Endothelial cell of umbilical vein (primary cell): Measurements from ENCODE around the gene TAP2. TPM values are rescaled to one million over a fixed set of nuclear protein-coding genes. Genes with fewer than 3 reads are reported as not detected.
A peak's percentile ranks its signal among the peaks of the same experiment; 100 is the strongest.

Experiments used
- BruUV-seq: library from RNA; stranded (reverse); fragments of 400-500 nt; replicated peaks from 2 replicates; lab custom pipeline; 2021; lab: Mats Ljungman, UMichigan
- CTCF ChIA-PET: fragments of 300-600, 350-600 bp; sonication (Branson Sonifier 250); formaldehyde crosslinking; loops from one replicate; lab custom pipeline; 2021; ENCODE audit warnings: antibody characterized with exemption, inconsistent platforms; lab: Charles Lee
- POLR2A ChIA-PET: fragments of 300-600, 350-600 bp; sonication (Branson Sonifier 250); formaldehyde crosslinking; loops from one replicate; lab custom pipeline; 2021; ENCODE audit warnings: antibody characterized with exemption, inconsistent platforms; lab: Charles Lee
- DNase-seq: peaks from one replicate; pipeline ENCODE4 v3.0.0-alpha.2; 2011; ENCODE audit warnings: low read depth, low spot score
- FAIRE-seq: peaks from 2 replicates; lab custom pipeline; 2011; peaks lifted over from hg19 to GRCh38; lab: Jason Lieb, UNC
- H2AFZ ChIP-seq: 2 replicates; pipeline ENCODE4 v1.6.0; 2012; ENCODE audit warnings: low read depth, low read length, control low read depth, inconsistent platforms
- H3K27ac ChIP-seq: 2 replicates; pipeline ENCODE4 v1.5.1; 2011; ENCODE audit warnings: low read depth, mild to moderate bottlenecking, control low read depth, low read length, moderate library complexity; ENCODE audit not compliant: insufficient read depth
- H3K27me3 ChIP-seq, 2 experiments: 2 replicates each; pipeline versions ENCODE4 v1.6.0 to v1.6.1; 2011; ENCODE audit warnings: low read length in 2 of 2, mixed read lengths in 1 of 2; ENCODE audit not compliant: control insufficient read depth in 2 of 2, insufficient read depth in 2 of 2
- H3K36me3 ChIP-seq, 2 experiments: 2 replicates in 1 of 2; 3 replicates in 1 of 2; pipeline ENCODE4 v1.5.1; 2011; ENCODE audit warnings: low read length in 2 of 2, mild to moderate bottlenecking in 1 of 2, moderate library complexity in 1 of 2; ENCODE audit not compliant: control insufficient read depth in 2 of 2, insufficient read depth in 2 of 2; ENCODE audit errors: extremely low read depth in 1 of 2
- H3K4me1 ChIP-seq: 3 replicates; pipeline ENCODE4 v1.5.1; 2011; ENCODE audit warnings: mild to moderate bottlenecking, low read length; ENCODE audit not compliant: control insufficient read depth, insufficient read depth; ENCODE audit errors: extremely low read depth
- H3K4me2 ChIP-seq: 2 replicates; pipeline ENCODE4 v1.6.1; 2011; ENCODE audit warnings: low read length, control low read depth, mixed read lengths; ENCODE audit not compliant: insufficient read depth
- H3K4me3 ChIP-seq, 3 experiments: fragments of 200-600 bp in 1 of 3; sonication (generic), shearing (Covaris generic) in 1 of 3; replicated peaks in 1 of 3; 2 replicates each; pipeline ENCODE4 v1.5.1; 2011 to 2016; ENCODE audit warnings: control low read depth in 3 of 3, low read length in 3 of 3, mild to moderate bottlenecking in 2 of 3, inconsistent platforms in 1 of 3, low read depth in 1 of 3, moderate library complexity in 1 of 3; ENCODE audit not compliant: insufficient read depth in 1 of 3
- H3K79me2 ChIP-seq: 2 replicates; pipeline ENCODE4 v1.6.0; 2012; ENCODE audit warnings: low read length, inconsistent platforms; ENCODE audit not compliant: control insufficient read depth, insufficient read depth
- H3K9ac ChIP-seq: replicated peaks from 2 replicates; pipeline ENCODE3; 2011; ENCODE audit warnings: low read length, control low read depth; ENCODE audit not compliant: insufficient read depth; ENCODE audit errors: extremely low read depth
- H3K9me1 ChIP-seq: replicated peaks from 3 replicates; pipeline ENCODE4 v1.6.0; 2011; ENCODE audit warnings: mild to moderate bottlenecking, low read length; ENCODE audit not compliant: control insufficient read depth, insufficient read depth; ENCODE audit errors: extremely low read depth
- H3K9me3 ChIP-seq: replicated peaks from 2 replicates; pipeline ENCODE4 v1.5.1; 2012; ENCODE audit warnings: low read length, inconsistent platforms; ENCODE audit not compliant: control insufficient read depth, insufficient read depth
- H4K20me1 ChIP-seq: replicated peaks from 2 replicates; pipeline ENCODE3; 2011; ENCODE audit warnings: mild to moderate bottlenecking, low read length; ENCODE audit not compliant: control insufficient read depth, insufficient read depth; ENCODE audit errors: extremely low read depth
- EZH2 ChIP-seq: IDR thresholded peaks from 2 replicates; pipeline ENCODE4 v1.6.1; 2012; ENCODE audit warnings: borderline replicate concordance, low read depth, mild to moderate bottlenecking, moderate library complexity, low read length, inconsistent platforms; ENCODE audit not compliant: severe bottlenecking
- FOS ChIP-seq: IDR thresholded peaks from 2 replicates; pipeline ENCODE4 v1.6.1; 2011; ENCODE audit warnings: mild to moderate bottlenecking, low read length, moderate library complexity, borderline replicate concordance; ENCODE audit not compliant: insufficient read depth
- GATA2 ChIP-seq: IDR thresholded peaks from 2 replicates; pipeline ENCODE4 v1.7.0; 2011; ENCODE audit warnings: low read depth, mild to moderate bottlenecking, moderate library complexity, mixed read lengths, low read length; ENCODE audit not compliant: insufficient read length, insufficient read depth
- JUN ChIP-seq: IDR thresholded peaks from 2 replicates; pipeline ENCODE4 v1.6.1; 2011; ENCODE audit warnings: borderline replicate concordance, low read depth; ENCODE audit not compliant: insufficient read length, insufficient read depth
- MYC ChIP-seq: IDR thresholded peaks from one replicate; pipeline ENCODE4 v1.6.1; 2011; ENCODE audit warnings: mild to moderate bottlenecking, low read depth, low read length
- POLR2A ChIP-seq: IDR thresholded peaks from 2 replicates; pipeline ENCODE4 v1.6.1; 2012; ENCODE audit warnings: low read depth, mild to moderate bottlenecking, control low read depth, low read length
- POLR2AphosphoS5 ChIP-seq: IDR thresholded peaks from 2 replicates; pipeline ENCODE4 v1.6.1; 2012; ENCODE audit warnings: low read depth, mild to moderate bottlenecking, control low read depth, low read length, moderate library complexity; ENCODE audit not compliant: insufficient read depth
- dilution Hi-C: fragments of 300-500 bp; cut with MboI; formaldehyde crosslinking; loops from one replicate; pipeline ENCODE4 v1.15.0; 2019; ENCODE audit warnings: low sequenced_read_pairs; ENCODE audit not compliant: extremely low pct_ligation_motif_present
- intact Hi-C: fragments of 100-400 bp; cut with micrococcal nuclease; formaldehyde crosslinking; loops from one replicate; pipeline ENCODE4 v1.10.0; 2022
- polyA plus RNA-seq, 4 experiments: library from polyadenylated mRNA; depleted of rRNA in 3 of 4; stranded (reverse) in 3 of 4; unstranded in 1 of 4; fragments of >200 nt; gene quantifications; 2 replicates each; pipeline versions ENCODE4 v1.2.1 to v1.2.3, GENCODE V29; 2011 to 2012; ENCODE audit warnings: missing spikeins in 1 of 4
- total RNA-seq: library from RNA; stranded (reverse); gene quantifications from 2 replicates; pipeline ENCODE4 v1.2.3, GENCODE V29; 2021
- TF ChIP-seq, protein P1 (sequence below): IDR thresholded peaks from 2 replicates; pipeline ENCODE4 v1.6.1; 2011; ENCODE audit not compliant: insufficient read depth, insufficient read length
- TF ChIP-seq, protein P2 (sequence below), 2 donors: IDR thresholded peaks; 1 replicate in 1 of 2; 2 replicates in 1 of 2; pipeline ENCODE4 v1.5.1; 2011; ENCODE audit warnings: low read length in 2 of 2, mild to moderate bottlenecking in 2 of 2, moderate library complexity in 2 of 2, control low read depth in 1 of 2, inconsistent platforms in 1 of 2, low read depth in 1 of 2; ENCODE audit not compliant: insufficient read depth in 1 of 2; ENCODE audit errors: extremely low read depth in 1 of 2

The TAP2 gene
- total and polyA plus RNA-seq, 2 donors (not counting 3 experiments of a cell fraction or from before 2014, with no cell fraction given) = 18.4 to 57.8 TPM

DNA sequence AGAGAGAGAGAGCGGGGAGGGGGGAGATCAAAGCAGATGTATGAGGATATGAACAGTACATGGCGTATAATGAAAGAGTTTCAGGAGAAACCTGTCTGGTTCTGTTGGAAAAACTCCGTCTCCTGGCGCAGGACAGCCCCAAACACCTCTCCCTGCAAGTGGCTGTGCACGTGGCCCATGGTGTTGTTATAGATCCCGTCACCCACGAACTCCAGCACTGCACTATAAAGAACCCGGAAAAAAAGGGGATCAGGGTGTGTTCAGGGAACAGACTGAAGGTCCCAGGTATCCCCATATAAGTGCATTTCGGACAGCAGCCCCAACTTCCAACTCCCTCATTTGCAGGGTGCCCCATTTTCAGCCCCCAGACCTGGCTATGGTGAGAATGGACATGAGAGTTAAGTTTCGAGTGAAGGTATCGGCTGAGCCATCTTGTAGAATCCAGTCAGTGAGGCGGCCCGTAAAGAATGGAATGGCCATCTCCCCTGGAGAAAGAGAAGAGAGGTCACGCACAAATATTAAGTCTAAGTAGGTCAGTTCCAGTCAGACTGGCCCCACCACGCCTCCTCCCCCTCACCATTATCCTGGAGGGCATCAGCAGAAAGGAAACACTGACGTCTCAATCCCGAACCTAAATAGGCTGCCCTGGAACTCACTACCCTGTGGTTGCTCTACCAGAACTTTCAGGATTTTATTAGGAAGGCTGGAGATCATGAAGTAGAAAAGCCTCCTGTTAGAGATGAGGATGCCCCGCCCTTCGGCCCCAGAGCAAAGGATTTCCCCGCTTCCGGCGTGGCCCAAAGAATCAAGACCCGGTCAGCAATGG is 13.7 kb upstream of the TAP2 start:
- POLR2A ChIA-PET = interaction anchor here (2.2 kb wide), 1 partner anchor 14 kb away, joined by 12 read pairs; the partner anchor contains the start of gene TAP2
- peak overlapping the region; percentile 63 to 83 (median 75) for H3K4me3 ChIP-seq
- no peaks in the 10 kb centered on the region for H3K79me2 ChIP-seq
- no peaks in the 10 kb centered on the region for H4K20me1 ChIP-seq
- peak overlapping the region; percentile 50 for H3K9ac ChIP-seq
- BruUV-seq = no TSS peak
- H2AFZ ChIP-seq = peak overlapping the region; percentile 61
- intact Hi-C loops (no loop called here), dilution Hi-C loops (no loop called here)
- DNase-seq = no peak
- no peak for TF ChIP-seq EZH2
- TF ChIP-seq, protein P1, sequence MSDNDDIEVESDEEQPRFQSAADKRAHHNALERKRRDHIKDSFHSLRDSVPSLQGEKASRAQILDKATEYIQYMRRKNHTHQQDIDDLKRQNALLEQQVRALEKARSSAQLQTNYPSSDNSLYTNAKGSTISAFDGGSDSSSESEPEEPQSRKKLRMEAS = no peak
- no peak for TF ChIP-seq POLR2A
- TF ChIP-seq GATA2 = no peak
- no peak for TF ChIP-seq POLR2AphosphoS5
- TF ChIP-seq, protein P2, sequence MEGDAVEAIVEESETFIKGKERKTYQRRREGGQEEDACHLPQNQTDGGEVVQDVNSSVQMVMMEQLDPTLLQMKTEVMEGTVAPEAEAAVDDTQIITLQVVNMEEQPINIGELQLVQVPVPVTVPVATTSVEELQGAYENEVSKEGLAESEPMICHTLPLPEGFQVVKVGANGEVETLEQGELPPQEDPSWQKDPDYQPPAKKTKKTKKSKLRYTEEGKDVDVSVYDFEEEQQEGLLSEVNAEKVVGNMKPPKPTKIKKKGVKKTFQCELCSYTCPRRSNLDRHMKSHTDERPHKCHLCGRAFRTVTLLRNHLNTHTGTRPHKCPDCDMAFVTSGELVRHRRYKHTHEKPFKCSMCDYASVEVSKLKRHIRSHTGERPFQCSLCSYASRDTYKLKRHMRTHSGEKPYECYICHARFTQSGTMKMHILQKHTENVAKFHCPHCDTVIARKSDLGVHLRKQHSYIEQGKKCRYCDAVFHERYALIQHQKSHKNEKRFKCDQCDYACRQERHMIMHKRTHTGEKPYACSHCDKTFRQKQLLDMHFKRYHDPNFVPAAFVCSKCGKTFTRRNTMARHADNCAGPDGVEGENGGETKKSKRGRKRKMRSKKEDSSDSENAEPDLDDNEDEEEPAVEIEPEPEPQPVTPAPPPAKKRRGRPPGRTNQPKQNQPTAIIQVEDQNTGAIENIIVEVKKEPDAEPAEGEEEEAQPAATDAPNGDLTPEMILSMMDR (IDR thresholded peaks at IDR 0.05; ENCODE audit: extremely low read depth in 1 of 2, insufficient read depth in 1 of 2, low read depth in 1 of 2, low read length in 2 of 2) = no peak
- no peak for TF ChIP-seq MYC
- TF ChIP-seq FOS = no peak
- TF ChIP-seq JUN = no peak
- CTCF ChIA-PET = interaction anchor here (1.3 to 8.1 kb wide), 10 partner anchors 8 to 466 kb away, joined by 3 to 274 read pairs (median 19); partner anchors contain the start of genes PSMB8, TAP2 and ZBTB22
- H3K36me3 ChIP-seq = no peaks in the 10 kb centered on the region
- peak overlapping the region; percentile 75 for H3K4me2 ChIP-seq
- H3K27ac ChIP-seq = no peak overlapping the region
- no peaks in the 10 kb centered on the region for H3K9me1 ChIP-seq
- no peak for FAIRE-seq
- peaks cover 13% of the 10 kb centered on the region for H3K4me1 ChIP-seq
- peaks cover 0 to 15% of the 10 kb centered on the region in 2 experiments for H3K27me3 ChIP-seq
- no peaks in the 10 kb centered on the region for H3K9me3 ChIP-seq
